AG10803 (cell line): ENCODE data around the gene CTAGE9.

ENCODE experiments used
- DNase-seq: peaks from one replicate; pipeline ENCODE4 v3.0.0; 2010; ENCODE audit warnings: low read depth
- H3K4me3 ChIP-seq: 2 replicates; pipeline ENCODE4 v1.5.1; 2011; ENCODE audit warnings: mild to moderate bottlenecking, low read length, control low read depth
- CTCF ChIP-seq: conservative IDR thresholded peaks from 2 replicates; pipeline ENCODE4 v1.5.1; 2011; ENCODE audit warnings: mild to moderate bottlenecking, low read length, control low read depth, inconsistent platforms

The CTAGE9 gene

DNA sequence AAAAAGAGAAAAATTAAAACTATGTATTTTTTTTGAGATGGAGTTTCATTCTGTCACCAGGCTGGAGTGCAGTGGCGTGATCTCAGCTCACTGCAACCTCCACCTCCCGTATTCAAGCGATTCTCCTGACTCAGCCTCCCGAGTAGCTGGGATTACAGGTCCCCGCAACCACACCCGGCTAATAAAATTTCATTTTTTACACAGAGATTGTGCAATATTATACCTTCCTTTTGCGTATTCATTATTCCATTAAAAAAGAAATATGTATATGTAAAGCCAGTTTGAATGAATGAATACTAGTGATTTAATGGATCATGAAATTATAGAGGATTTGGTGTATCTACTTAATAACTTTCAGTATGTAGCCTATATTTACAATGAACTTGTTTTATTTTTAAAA, 38.2 kb upstream of the CTAGE9 start:
- no peak overlapping the region for H3K4me3 ChIP-seq
- no peak for DNase-seq
- no peak for TF ChIP-seq CTCF

GRCh38 chr6:131747821-131748353, 37.1 kb upstream of the CTAGE9 start:
- no peak overlapping the region for H3K4me3 ChIP-seq
- TF ChIP-seq CTCF, result no peak
- DNase-seq, result no peak

- H3K4me3 ChIP-seq, result no peak overlapping the region
- DNase-seq, result no peak
- TF ChIP-seq CTCF, result no peak
Observed at GRCh38 chr6:131745476-131745875, 34.7 kb upstream of the CTAGE9 start.

DNA sequence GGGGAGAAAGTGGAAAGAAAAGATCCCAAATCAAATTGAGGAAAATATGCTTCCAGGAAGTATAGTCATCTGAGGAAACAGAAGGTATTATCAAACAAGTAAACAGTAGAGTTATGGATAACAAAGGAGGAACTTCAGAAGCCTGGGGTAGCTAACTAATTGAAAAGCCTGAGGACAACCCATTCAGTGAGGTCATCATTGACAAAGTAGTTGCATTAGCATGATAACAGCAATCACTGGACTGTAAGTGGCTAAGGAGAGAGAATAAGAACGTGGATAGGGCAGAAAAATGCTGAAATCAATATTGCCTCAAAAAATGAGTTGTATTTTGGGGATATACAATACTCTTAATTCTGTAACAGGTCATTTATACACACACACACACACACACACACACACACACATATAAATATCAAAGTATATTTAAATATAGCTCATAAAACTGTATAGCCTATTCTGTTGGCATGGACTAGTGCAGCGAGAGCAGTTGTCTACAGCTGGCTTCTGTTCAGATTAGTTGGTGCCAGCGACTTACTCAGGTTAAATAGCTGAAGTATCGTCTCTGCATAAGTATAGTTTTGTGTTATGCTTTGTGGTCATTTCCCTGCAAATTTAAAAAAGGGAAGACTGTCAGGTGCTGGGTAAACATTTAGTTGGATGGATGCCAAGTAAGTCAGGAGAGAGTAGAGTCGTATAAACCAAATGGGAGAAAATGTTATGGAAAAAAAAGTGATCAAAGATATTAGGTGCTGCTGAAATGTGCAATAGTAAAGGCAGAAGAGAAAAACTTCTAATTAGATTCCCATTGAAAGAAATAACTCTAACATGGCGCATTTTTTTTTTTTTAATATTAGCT, 33.8 kb upstream of the CTAGE9 start:
- TF ChIP-seq CTCF, result no peak
- DNase-seq, result no peak
- no peak overlapping the region for H3K4me3 ChIP-seq

DNA sequence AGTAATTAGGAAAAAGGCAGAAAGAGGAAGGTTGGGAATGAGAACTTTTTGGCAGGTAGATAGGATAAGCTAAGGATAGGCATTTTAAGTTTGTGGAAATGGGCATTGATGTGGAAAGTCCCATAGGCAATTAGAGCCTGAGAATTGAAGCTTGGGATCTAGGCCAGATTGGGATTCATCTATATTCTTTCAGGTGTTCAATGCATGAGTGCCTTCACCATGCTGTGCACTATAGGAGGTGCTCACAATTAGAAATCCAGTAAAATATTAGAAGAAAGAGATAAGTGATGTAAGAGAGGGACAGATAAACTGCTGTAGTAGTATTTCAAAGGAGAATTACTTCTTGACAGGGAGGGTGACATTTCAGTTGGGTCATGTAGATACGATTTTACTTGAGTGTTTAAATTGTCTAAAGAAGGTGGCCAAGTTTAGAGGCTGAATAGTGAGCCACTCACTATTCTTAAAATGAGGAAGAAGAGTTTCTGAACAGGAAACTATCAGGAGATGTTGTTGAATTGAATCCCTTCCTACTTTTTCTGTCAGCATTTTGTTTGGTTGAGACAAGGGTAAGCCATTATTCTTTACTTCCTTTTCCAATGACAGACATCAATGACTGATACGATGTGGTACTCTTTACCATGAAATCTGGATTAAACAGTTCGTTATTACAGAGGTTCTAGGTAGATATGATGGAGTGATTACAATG, 31.0 kb upstream of the CTAGE9 start:
- H3K4me3 ChIP-seq, result no peak overlapping the region
- DNase-seq, result no peak
- TF ChIP-seq CTCF, result no peak

GRCh38 chr6:131740161-131740560, 29.3 kb upstream of the CTAGE9 start:
- H3K4me3 ChIP-seq, result no peak overlapping the region
- DNase-seq, result peak; percentile 45
- no peak for TF ChIP-seq CTCF
